Measurements from ENCODE around the gene P2RY6.
A peak's percentile ranks its signal among the peaks of the same experiment; 100 is the strongest.
"Not testable (repeated sequence)": the region's sequence is repeated elsewhere in the genome, so short reads cannot be mapped to it uniquely, and the experiment has no call there.

P2RY6 gene

DNA sequence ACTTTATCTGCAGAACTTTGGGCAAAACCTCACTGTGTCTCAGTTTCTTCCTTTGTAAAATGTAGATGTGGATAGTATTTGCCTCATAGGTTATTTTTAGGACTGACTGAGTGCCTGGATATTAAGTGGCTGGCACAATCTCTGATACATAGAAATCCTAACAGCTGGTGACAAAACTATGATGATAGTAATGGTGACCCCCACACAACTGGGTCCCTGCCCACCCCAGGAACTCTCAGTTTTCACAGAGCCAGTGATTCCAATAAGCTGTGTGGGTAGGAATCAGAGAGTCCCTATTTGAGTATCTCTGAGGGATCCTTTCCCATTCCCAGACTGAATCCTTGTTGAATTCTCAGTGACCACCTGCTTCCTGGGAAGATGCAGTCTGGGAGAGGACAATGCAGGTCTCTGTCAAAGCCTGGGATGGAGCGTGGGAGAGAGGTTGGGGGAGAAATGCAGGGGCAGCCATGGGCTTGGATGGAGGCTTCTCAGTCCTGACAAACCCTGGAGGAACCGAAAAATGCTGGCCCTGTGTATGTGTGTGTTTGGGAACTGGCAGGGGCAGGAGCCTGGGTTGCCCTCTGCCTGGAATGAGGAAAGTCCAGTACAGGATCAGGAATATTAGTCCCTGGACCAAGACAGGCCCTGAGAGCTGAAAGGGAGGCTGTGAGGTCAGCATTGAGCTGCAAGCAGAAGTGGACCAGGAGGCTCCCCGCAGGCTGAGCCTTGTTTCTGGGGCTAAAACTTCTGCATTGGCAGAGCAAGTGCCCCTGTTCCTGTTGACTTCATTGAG is 6.1 kb upstream of the P2RY6 start:
- Histone ChIP-seq H3K36me3 (ENCODE audit: control insufficient read depth, insufficient read depth, low read length) (no peaks in the 10 kb centered on the region), H3K27ac (ENCODE audit: low read depth, low read length) (no peak overlapping the region), H3K9me3 (ENCODE audit: control insufficient read depth, insufficient read depth, low read length) (no peaks in the 10 kb centered on the region), H3K27me3 (ENCODE audit: control insufficient read depth, insufficient read depth, low read length) (peaks cover 38% of the 10 kb centered on the region), H3K9ac (ENCODE audit: low read depth, low read length) (no peak overlapping the region), H3K4me1 (ENCODE audit: control insufficient read depth, insufficient read depth, low read length) (peaks cover 4% of the 10 kb centered on the region; the same call in 1 of the 2 replicates), H3K4me3 (ENCODE audit: low read depth, low read length) (no peak overlapping the region)

GRCh38 chr11:73266646-73267020 is 5.5 kb upstream of the P2RY6 start:
- H3K27ac ChIP-seq (ENCODE audit: low read depth, low read length) = no peak overlapping the region

DNA sequence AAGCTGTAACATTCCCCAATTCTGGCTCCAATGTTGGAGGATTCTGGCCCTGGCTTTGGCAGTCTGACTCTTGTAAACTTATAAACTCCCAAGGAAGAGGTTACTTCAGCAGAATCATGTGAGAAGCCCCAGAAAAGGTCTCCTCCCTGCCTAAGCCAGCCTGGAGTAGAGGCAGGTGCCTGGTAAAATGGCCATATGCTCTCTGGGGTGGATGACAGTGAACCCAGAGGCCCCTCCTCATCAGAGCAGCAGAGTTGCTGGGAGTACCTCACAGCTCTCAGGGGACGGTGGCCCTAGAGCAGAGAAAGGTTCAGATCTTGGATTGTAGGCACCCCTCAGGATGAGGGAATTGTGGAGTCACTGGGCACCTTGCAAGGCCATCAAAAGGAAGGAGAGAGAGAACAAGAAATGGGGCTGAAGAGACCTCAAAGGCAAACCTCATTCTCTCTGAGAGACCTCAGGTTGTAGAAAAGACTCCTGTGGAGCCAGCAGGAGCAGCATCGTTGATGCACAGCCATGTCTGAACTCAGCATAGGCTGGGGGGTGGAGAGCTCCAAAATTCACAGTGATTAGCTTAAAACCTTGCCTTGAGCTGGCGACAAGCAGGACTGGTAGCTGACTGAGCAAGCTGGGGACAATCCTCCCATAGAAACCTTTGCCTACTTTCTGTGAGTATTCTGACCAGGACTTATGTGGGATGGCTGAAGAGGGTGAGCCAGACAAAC is 4.9 kb upstream of the P2RY6 start:
- Histone ChIP-seq H3K4me1 (ENCODE audit: control insufficient read depth, insufficient read depth, low read length) (peaks cover 6% of the 10 kb centered on the region), H3K27me3 (ENCODE audit: control insufficient read depth, insufficient read depth, low read length) (peaks cover 38% of the 10 kb centered on the region), H3K9me3 (ENCODE audit: control insufficient read depth, insufficient read depth, low read length) (no peaks in the 10 kb centered on the region), H3K4me3 (ENCODE audit: low read depth, low read length) (no peak overlapping the region), H3K9ac (ENCODE audit: low read depth, low read length) (no peak overlapping the region), H3K36me3 (ENCODE audit: control insufficient read depth, insufficient read depth, low read length) (no peaks in the 10 kb centered on the region), H3K27ac (ENCODE audit: low read depth, low read length) (no peak overlapping the region)

More at GRCh38 chr11:73266646-73267020, 5.5 kb upstream of the P2RY6 start:
- Histone ChIP-seq H3K27me3 (ENCODE audit: control insufficient read depth, insufficient read depth, low read length) (peaks cover 38% of the 10 kb centered on the region), H3K36me3 (ENCODE audit: control insufficient read depth, insufficient read depth, low read length) (no peaks in the 10 kb centered on the region), H3K9ac (ENCODE audit: low read depth, low read length) (no peak overlapping the region), H3K9me3 (ENCODE audit: control insufficient read depth, insufficient read depth, low read length) (no peaks in the 10 kb centered on the region), H3K4me3 (ENCODE audit: low read depth, low read length) (no peak overlapping the region), H3K4me1 (ENCODE audit: control insufficient read depth, insufficient read depth, low read length) (peaks cover 4% of the 10 kb centered on the region; the same call in 1 of the 2 replicates)

GRCh38 chr11:73267906-73268540 is 4.1 kb upstream of the P2RY6 start:
- Histone ChIP-seq H3K4me1 (ENCODE audit: control insufficient read depth, insufficient read depth, low read length) (peaks cover 10% of the 10 kb centered on the region), H3K9ac (ENCODE audit: low read depth, low read length) (no peak overlapping the region), H3K4me3 (ENCODE audit: low read depth, low read length) (no peak overlapping the region), H3K27ac (ENCODE audit: low read depth, low read length) (no peak overlapping the region), H3K36me3 (ENCODE audit: control insufficient read depth, insufficient read depth, low read length) (no peaks in the 10 kb centered on the region), H3K27me3 (ENCODE audit: control insufficient read depth, insufficient read depth, low read length) (peaks cover 38% of the 10 kb centered on the region), H3K9me3 (ENCODE audit: control insufficient read depth, insufficient read depth, low read length) (no peaks in the 10 kb centered on the region)

GRCh38 chr11:73268671-73269271 is 3.4 kb upstream of the P2RY6 start:
- Histone ChIP-seq H3K27ac (ENCODE audit: low read depth, low read length) (no peak overlapping the region), H3K4me3 (ENCODE audit: low read depth, low read length) (no peak overlapping the region), H3K4me1 (ENCODE audit: control insufficient read depth, insufficient read depth, low read length) (peaks cover 10% of the 10 kb centered on the region), H3K9me3 (ENCODE audit: control insufficient read depth, insufficient read depth, low read length) (no peaks in the 10 kb centered on the region), H3K36me3 (ENCODE audit: control insufficient read depth, insufficient read depth, low read length) (no peaks in the 10 kb centered on the region), H3K27me3 (ENCODE audit: control insufficient read depth, insufficient read depth, low read length) (peaks cover 31% of the 10 kb centered on the region), H3K9ac (ENCODE audit: low read depth, low read length) (no peak overlapping the region)

GRCh38 chr11:73269459-73270015 is 2.6 kb upstream of the P2RY6 start:
- H3K4me1 ChIP-seq (ENCODE audit: control insufficient read depth, insufficient read depth, low read length) = peaks cover 10% of the 10 kb centered on the region
- no peak overlapping the region for H3K9ac ChIP-seq (ENCODE audit: low read depth, low read length)
- peaks cover 23% of the 10 kb centered on the region for H3K27me3 ChIP-seq (ENCODE audit: control insufficient read depth, insufficient read depth, low read length)
- H3K27ac ChIP-seq (ENCODE audit: low read depth, low read length) = no peak overlapping the region
- H3K36me3 ChIP-seq (ENCODE audit: control insufficient read depth, insufficient read depth, low read length) = no peaks in the 10 kb centered on the region
- H3K4me3 ChIP-seq (ENCODE audit: low read depth, low read length) = no peak overlapping the region
- no peaks in the 10 kb centered on the region for H3K9me3 ChIP-seq (ENCODE audit: control insufficient read depth, insufficient read depth, low read length)

- Histone ChIP-seq H3K4me1 (ENCODE audit: control insufficient read depth, insufficient read depth, low read length) (peaks cover 10% of the 10 kb centered on the region), H3K9me3 (ENCODE audit: control insufficient read depth, insufficient read depth, low read length) (no peaks in the 10 kb centered on the region), H3K4me3 (ENCODE audit: low read depth, low read length) (no peak overlapping the region), H3K9ac (ENCODE audit: low read depth, low read length) (no peak overlapping the region), H3K36me3 (ENCODE audit: control insufficient read depth, insufficient read depth, low read length) (no peaks in the 10 kb centered on the region), H3K27ac (ENCODE audit: low read depth, low read length) (peak overlapping the region; percentile 34), H3K27me3 (ENCODE audit: control insufficient read depth, insufficient read depth, low read length) (peaks cover 16% of the 10 kb centered on the region)
Observed at GRCh38 chr11:73270016-73270854, 1.9 kb upstream of the P2RY6 start.

DNA sequence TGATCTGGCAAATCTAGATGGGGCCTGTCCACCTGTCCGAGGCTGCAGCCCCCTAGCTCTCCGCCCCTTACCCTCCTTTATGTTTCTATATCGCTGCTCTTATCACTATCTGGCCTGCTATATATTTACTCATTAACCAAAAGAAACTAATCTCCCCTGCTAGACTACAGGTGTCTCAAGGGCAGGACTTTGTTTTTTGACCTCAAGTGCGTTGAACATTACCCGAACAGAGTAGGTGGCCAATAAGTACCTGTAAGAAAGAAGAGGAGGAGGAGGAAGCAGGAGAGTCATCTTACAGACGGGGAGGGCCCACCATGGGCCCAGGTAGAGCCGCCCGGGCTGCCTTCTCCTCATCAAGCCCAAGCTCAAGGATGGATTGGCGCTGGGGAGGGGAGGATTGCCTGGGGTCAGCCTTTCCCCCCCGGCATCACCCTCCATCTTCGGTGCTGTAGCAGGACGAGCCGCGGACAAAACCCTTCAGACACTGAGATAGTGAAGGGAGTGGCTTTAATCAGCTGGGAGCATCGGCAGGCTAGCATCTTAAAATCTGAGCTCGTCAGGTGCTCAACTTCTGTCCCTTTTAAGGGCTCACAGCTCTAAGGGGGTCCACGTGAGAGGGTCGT is 1.2 kb upstream of the P2RY6 start:
- Histone ChIP-seq H3K27ac (ENCODE audit: low read depth, low read length) (no peak overlapping the region), H3K36me3 (ENCODE audit: control insufficient read depth, insufficient read depth, low read length) (no peaks in the 10 kb centered on the region), H3K4me3 (ENCODE audit: low read depth, low read length) (no peak overlapping the region), H3K9ac (ENCODE audit: low read depth, low read length) (no peak overlapping the region), H3K27me3 (ENCODE audit: control insufficient read depth, insufficient read depth, low read length) (peaks cover 10% of the 10 kb centered on the region), H3K9me3 (ENCODE audit: control insufficient read depth, insufficient read depth, low read length) (no peaks in the 10 kb centered on the region), H3K4me1 (ENCODE audit: control insufficient read depth, insufficient read depth, low read length) (peaks cover 10% of the 10 kb centered on the region)

- H3K27me3 ChIP-seq (ENCODE audit: control insufficient read depth, insufficient read depth, low read length); H3K4me3 ChIP-seq (ENCODE audit: low read depth, low read length); H3K4me1 ChIP-seq (ENCODE audit: control insufficient read depth, insufficient read depth, low read length); H3K36me3 ChIP-seq (ENCODE audit: control insufficient read depth, insufficient read depth, low read length); H3K9me3 ChIP-seq (ENCODE audit: control insufficient read depth, insufficient read depth, low read length); H3K9ac ChIP-seq (ENCODE audit: low read depth, low read length): not testable (repeated sequence)
- H3K27ac ChIP-seq (ENCODE audit: low read depth, low read length) = peak overlapping the region; percentile 32
Observed at GRCh38 chr11:73271478-73271865, 666 bp upstream of the P2RY6 start.

DNA sequence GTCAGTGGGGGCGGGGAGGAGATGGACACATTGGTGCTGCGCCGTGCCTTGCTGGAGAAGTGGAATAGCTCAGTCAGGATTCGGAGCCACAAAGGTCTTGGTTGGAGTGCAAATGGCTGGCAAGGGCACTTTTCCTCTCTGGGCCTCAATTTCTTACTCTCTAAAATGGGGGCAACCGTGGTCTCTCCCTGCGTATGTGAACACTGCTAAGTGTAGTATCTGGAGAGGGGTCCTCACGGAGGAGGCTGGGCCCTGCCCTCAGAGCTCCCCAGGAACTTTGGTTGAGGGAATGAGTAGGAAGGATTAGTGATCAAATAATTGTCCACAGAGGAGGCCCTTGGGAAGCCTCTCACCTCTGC is 521 bp downstream of the P2RY6 start:
- Histone ChIP-seq H3K4me3 (ENCODE audit: low read depth, low read length) (no peak overlapping the region), H3K27me3 (ENCODE audit: control insufficient read depth, insufficient read depth, low read length) (no peaks in the 10 kb centered on the region), H3K9me3 (ENCODE audit: control insufficient read depth, insufficient read depth, low read length) (no peaks in the 10 kb centered on the region), H3K9ac (ENCODE audit: low read depth, low read length) (no peak overlapping the region), H3K4me1 (ENCODE audit: control insufficient read depth, insufficient read depth, low read length) (peaks cover 10% of the 10 kb centered on the region), H3K27ac (ENCODE audit: low read depth, low read length) (no peak overlapping the region), H3K36me3 (ENCODE audit: control insufficient read depth, insufficient read depth, low read length) (no peaks in the 10 kb centered on the region)

Measured in HUES48 (cell line).